Measurements from ENCODE around the gene GTPBP10.
A peak's percentile ranks its signal among the peaks of the same experiment; 100 is the strongest.

Gene GTPBP10

GRCh38 chr7:90346336-90347125 lies at the start of gene GTPBP10:
TSS of gene GTPBP10 (plus strand) at chr7:90346716. CDS start at chr7:90346742, 26 bp downstream.
- H3K27ac ChIP-seq, result peak within 1 kb of the TSS; percentile 87
- no peaks in the 10 kb centered on the region; the same call in 1 of the 2 replicates for H3K9me3 ChIP-seq
- peak within 1 kb of the TSS; percentile 88 for H3K9ac ChIP-seq
- H3K27me3 ChIP-seq, result no peaks in the 10 kb centered on the region
- H3K4me3 ChIP-seq, result peak within 1 kb of the TSS; percentile 79
- H3K36me3 ChIP-seq, result peaks cover 14% of the 10 kb centered on the region; the same call in 1 of the 2 replicates
- peak within 1 kb of the TSS; percentile 74 for H3K4me2 ChIP-seq
- peaks cover 15% of the 10 kb centered on the region for H3K4me1 ChIP-seq
- peaks cover 1% of the 10 kb centered on the region; the same call in 1 of the 2 replicates for H4K20me1 ChIP-seq
- no peak for TF ChIP-seq Cebpa-rat (IDR thresholded peaks at IDR 0.05)

- H3K4me3 ChIP-seq, result no peak overlapping the region
- no peak overlapping the region for H3K27ac ChIP-seq
- no peaks in the 10 kb centered on the region for H3K27me3 ChIP-seq
- no peaks in the 10 kb centered on the region for H3K9me3 ChIP-seq
- H3K36me3 ChIP-seq, result no peaks in the 10 kb centered on the region
- H3K4me2 ChIP-seq, result no peak overlapping the region
- no peak for TF ChIP-seq Cebpa-rat (IDR thresholded peaks at IDR 0.05)
- H3K4me1 ChIP-seq, result no peaks in the 10 kb centered on the region
- no peak overlapping the region for H3K9ac ChIP-seq
- no peaks in the 10 kb centered on the region for H4K20me1 ChIP-seq
Observed at GRCh38 chr7:90298145-90299038, 48.1 kb upstream of the GTPBP10 start.

- no peak overlapping the region for H3K4me2 ChIP-seq
- H3K9me3 ChIP-seq, result no peaks in the 10 kb centered on the region
- H3K36me3 ChIP-seq, result no peaks in the 10 kb centered on the region
- no peaks in the 10 kb centered on the region for H3K27me3 ChIP-seq
- no peak overlapping the region for H3K4me3 ChIP-seq
- H3K9ac ChIP-seq, result no peak overlapping the region
- no peaks in the 10 kb centered on the region for H3K4me1 ChIP-seq
- TF ChIP-seq Cebpa-rat (IDR thresholded peaks at IDR 0.05), result no peak
- no peak overlapping the region for H3K27ac ChIP-seq
- no peaks in the 10 kb centered on the region for H4K20me1 ChIP-seq
Observed at GRCh38 chr7:90303241-90303640, 43.3 kb upstream of the GTPBP10 start.

GRCh38 chr7:90309872-90310271 lies 36.6 kb upstream of the GTPBP10 start:
- Histone ChIP-seq H4K20me1 (no peaks in the 10 kb centered on the region), H3K9me3 (no peaks in the 10 kb centered on the region), H3K27ac (no peak overlapping the region), H3K36me3 (no peaks in the 10 kb centered on the region), H3K4me1 (no peaks in the 10 kb centered on the region), H3K27me3 (no peaks in the 10 kb centered on the region), H3K9ac (no peak overlapping the region), H3K4me3 (no peak overlapping the region), H3K4me2 (no peak overlapping the region)
- no peak for TF ChIP-seq Cebpa-rat (IDR thresholded peaks at IDR 0.05)

GRCh38 chr7:90311175-90311574 lies 35.3 kb upstream of the GTPBP10 start:
- no peak for TF ChIP-seq Cebpa-rat (IDR thresholded peaks at IDR 0.05)
- no peaks in the 10 kb centered on the region for H3K9me3 ChIP-seq

GRCh38 chr7:90312745-90313144 lies 33.8 kb upstream of the GTPBP10 start:
- Histone ChIP-seq H3K4me3 (no peak overlapping the region), H4K20me1 (no peaks in the 10 kb centered on the region), H3K27me3 (no peaks in the 10 kb centered on the region), H3K36me3 (no peaks in the 10 kb centered on the region), H3K27ac (no peak overlapping the region), H3K4me1 (no peaks in the 10 kb centered on the region), H3K9ac (no peak overlapping the region), H3K4me2 (no peak overlapping the region), H3K9me3 (no peaks in the 10 kb centered on the region)
- no peak for TF ChIP-seq Cebpa-rat (IDR thresholded peaks at IDR 0.05)

More at GRCh38 chr7:90311175-90311574, 35.3 kb upstream of the GTPBP10 start:
- Histone ChIP-seq H3K27ac (no peak overlapping the region), H3K4me2 (no peak overlapping the region), H3K4me1 (no peaks in the 10 kb centered on the region), H3K36me3 (no peaks in the 10 kb centered on the region), H4K20me1 (no peaks in the 10 kb centered on the region), H3K9ac (no peak overlapping the region), H3K27me3 (no peaks in the 10 kb centered on the region), H3K4me3 (no peak overlapping the region)

GRCh38 chr7:90313907-90314306 lies 32.6 kb upstream of the GTPBP10 start:
- Histone ChIP-seq H3K27me3 (no peaks in the 10 kb centered on the region), H4K20me1 (no peaks in the 10 kb centered on the region), H3K4me1 (no peaks in the 10 kb centered on the region), H3K9me3 (no peaks in the 10 kb centered on the region), H3K4me2 (no peak overlapping the region), H3K9ac (no peak overlapping the region), H3K4me3 (no peak overlapping the region), H3K27ac (no peak overlapping the region), H3K36me3 (no peaks in the 10 kb centered on the region)
- TF ChIP-seq Cebpa-rat (IDR thresholded peaks at IDR 0.05), result no peak

GRCh38 chr7:90320014-90320413 lies 26.5 kb upstream of the GTPBP10 start:
- TF ChIP-seq Cebpa-rat (IDR thresholded peaks at IDR 0.05), result no peak
- H3K4me1 ChIP-seq, result no peaks in the 10 kb centered on the region
- H3K4me3 ChIP-seq, result no peak overlapping the region
- no peaks in the 10 kb centered on the region for H3K27me3 ChIP-seq
- no peaks in the 10 kb centered on the region for H3K36me3 ChIP-seq
- no peak overlapping the region for H3K9ac ChIP-seq
- peaks cover 13% of the 10 kb centered on the region for H3K9me3 ChIP-seq
- no peak overlapping the region for H3K4me2 ChIP-seq
- no peak overlapping the region for H3K27ac ChIP-seq
- no peaks in the 10 kb centered on the region for H4K20me1 ChIP-seq

GRCh38 chr7:90320418-90320800 lies 26.1 kb upstream of the GTPBP10 start:
- no peaks in the 10 kb centered on the region for H3K36me3 ChIP-seq
- no peak overlapping the region for H3K27ac ChIP-seq
- no peaks in the 10 kb centered on the region for H4K20me1 ChIP-seq
- no peaks in the 10 kb centered on the region for H3K27me3 ChIP-seq
- peaks cover 13% of the 10 kb centered on the region for H3K9me3 ChIP-seq
- no peak overlapping the region for H3K4me3 ChIP-seq
- no peaks in the 10 kb centered on the region for H3K4me1 ChIP-seq
- H3K9ac ChIP-seq, result no peak overlapping the region
- no peak for TF ChIP-seq Cebpa-rat (IDR thresholded peaks at IDR 0.05)
- H3K4me2 ChIP-seq, result no peak overlapping the region

Measured in BLaER1 (cell line).